ENCODE data around the gene API5. TPM values are rescaled to one million over a fixed set of nuclear protein-coding genes. Genes with fewer than 3 reads are reported as not detected.
"Not testable (repeated sequence)": the region's sequence is repeated elsewhere in the genome, so short reads cannot be mapped to it uniquely, and the experiment has no call there.

Gene API5
- total RNA-seq, 4 donors from 2014 or later: 54.9 to 90.1 (median 62.7) TPM

DNA sequence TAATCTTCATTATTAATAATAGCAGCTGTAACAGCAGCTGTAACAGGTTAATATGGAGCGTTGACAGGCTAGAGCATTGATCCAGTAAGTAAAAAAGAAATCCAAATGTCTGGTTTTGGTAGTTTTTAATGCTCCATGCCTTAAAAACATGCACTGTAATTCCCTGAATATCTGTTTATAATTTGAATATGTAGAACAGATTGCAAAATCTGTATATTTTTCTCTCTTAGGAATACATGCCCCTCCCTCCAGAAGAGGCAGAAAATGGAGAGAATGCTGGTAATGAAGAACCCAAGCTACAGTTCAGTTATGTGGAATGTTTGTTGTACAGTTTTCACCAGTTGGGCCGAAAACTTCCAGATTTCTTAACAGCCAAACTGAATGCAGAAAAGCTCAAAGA, 16.7 kb downstream of the API5 start:
- no peak for ATAC-seq (ENCODE audit: low FRiP score)
- DNase-seq (ENCODE audit: low spot score): no peak
- TF ChIP-seq, protein P1, sequence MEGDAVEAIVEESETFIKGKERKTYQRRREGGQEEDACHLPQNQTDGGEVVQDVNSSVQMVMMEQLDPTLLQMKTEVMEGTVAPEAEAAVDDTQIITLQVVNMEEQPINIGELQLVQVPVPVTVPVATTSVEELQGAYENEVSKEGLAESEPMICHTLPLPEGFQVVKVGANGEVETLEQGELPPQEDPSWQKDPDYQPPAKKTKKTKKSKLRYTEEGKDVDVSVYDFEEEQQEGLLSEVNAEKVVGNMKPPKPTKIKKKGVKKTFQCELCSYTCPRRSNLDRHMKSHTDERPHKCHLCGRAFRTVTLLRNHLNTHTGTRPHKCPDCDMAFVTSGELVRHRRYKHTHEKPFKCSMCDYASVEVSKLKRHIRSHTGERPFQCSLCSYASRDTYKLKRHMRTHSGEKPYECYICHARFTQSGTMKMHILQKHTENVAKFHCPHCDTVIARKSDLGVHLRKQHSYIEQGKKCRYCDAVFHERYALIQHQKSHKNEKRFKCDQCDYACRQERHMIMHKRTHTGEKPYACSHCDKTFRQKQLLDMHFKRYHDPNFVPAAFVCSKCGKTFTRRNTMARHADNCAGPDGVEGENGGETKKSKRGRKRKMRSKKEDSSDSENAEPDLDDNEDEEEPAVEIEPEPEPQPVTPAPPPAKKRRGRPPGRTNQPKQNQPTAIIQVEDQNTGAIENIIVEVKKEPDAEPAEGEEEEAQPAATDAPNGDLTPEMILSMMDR (IDR thresholded peaks at IDR 0.05): no peak

DNA sequence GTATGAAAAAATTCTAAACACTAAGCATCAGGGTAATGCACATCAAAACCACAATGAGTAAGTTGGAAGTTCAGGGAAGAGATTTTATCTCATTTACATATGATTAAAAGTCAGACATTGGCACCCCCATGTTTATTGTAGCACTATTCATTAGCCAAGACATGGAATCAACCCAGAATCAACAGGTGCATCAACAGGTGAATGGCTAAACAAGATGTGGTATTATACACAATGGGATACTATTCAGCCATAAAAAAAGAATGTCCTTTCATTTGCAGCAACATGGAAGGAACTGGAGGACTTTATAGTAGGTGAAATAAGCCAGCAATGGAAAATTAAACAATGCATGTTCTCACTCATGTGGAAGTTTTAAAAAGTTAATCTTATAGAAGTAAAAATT, 29.4 kb downstream of the API5 start:
- ATAC-seq (ENCODE audit: low FRiP score): no peak
- no peak for DNase-seq (ENCODE audit: low spot score)
- TF ChIP-seq, protein P1 (IDR thresholded peaks at IDR 0.05): no peak

DNA sequence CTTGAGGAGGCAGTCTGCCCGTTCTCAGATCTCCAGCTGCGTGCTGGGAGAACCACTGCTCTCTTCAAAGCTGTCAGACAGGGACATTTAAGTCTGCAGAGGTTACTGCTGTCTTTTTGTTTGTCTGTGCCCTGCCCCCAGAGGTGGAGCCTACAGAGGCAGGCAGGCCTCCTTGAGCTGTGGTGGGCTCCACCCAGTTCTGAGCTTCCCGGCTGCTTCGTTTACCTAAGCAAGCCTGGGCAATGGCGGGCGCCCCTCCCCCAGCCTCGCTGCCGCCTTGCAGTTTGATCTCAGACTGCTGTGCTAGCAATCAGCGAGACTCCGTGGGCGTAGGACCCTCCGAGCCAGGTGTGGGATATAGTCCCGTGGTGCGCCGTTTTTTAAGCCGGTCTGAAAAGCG, 39.6 kb downstream of the API5 start:
- DNase-seq (ENCODE audit: low spot score): not testable (repeated sequence)

DNA sequence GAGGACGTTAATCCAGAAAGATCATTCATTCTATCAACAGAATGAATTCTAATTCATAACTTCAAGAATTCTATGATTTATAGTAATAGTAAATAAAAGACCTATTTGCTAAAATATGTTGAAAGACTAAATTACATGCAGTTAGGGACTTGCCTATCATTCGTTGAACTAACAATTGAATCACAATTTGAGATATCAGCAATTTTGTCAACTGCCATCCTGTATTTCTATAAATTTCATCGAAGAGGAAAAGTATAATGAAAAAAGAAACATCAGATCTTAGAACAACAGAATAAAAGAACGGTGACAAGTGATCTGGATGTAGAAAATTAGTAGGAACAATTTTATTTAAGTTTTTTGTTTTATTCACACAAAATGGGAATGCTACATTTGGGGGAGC, 42.5 kb downstream of the API5 start:
- TF ChIP-seq, protein P1 (IDR thresholded peaks at IDR 0.05): no peak
- ATAC-seq (ENCODE audit: low FRiP score) (no peak), DNase-seq (ENCODE audit: low spot score) (no peak)

More for the DNA sequence above, 39.6 kb downstream of the API5 start:
- not testable (repeated sequence) for ATAC-seq (ENCODE audit: low FRiP score)

DNA sequence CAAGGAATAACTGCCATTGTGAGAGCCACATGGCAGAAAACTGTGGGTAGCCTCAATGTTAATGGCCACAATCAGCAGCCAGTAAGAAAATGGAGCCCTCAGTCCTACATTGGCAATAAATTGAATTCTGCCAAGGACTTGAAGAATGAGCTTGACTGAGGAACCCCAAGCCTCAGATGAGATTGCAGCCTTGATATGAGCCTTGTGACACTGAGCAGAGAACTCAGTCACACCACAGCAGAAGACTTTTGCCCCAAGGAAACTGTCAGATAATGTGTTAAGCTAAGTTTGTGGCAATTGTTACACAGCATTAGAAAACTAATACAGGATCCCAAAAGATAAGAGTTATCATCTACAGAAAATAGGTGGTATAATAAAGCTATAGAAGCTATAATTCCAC, 44.5 kb downstream of the API5 start:
- ATAC-seq (ENCODE audit: low FRiP score) (no peak), DNase-seq (ENCODE audit: low spot score) (no peak)
- TF ChIP-seq, protein P1 (IDR thresholded peaks at IDR 0.05): no peak

DNA sequence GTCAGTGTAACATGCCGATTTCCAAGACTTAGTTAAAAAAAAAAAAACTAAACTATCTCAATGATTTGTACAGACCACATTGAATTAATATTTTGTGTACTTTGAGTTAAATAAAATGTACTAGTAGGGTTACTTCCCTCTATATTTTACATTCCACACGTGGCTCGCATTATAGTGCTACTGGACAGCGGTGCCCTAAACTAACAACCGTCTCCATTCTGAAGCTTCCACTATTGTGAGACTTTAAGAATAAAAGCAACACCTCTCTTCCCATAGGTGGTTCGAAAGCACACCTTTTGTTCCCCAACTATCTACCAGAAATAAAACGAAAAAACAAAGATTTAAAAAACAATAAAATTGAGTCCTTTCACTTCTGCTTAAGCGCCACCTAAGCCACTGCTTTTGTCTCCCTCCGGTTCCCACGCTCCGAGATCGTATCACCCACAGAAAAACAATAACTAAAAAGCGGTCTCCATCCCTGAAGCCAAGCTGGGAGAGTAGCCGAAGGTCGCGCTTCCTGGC, 46.5 kb downstream of the API5 start:
- DNase-seq (ENCODE audit: low spot score): no peak
- TF ChIP-seq, protein P1 (IDR thresholded peaks at IDR 0.05): no peak
- no peak for ATAC-seq (ENCODE audit: low FRiP score)

DNA sequence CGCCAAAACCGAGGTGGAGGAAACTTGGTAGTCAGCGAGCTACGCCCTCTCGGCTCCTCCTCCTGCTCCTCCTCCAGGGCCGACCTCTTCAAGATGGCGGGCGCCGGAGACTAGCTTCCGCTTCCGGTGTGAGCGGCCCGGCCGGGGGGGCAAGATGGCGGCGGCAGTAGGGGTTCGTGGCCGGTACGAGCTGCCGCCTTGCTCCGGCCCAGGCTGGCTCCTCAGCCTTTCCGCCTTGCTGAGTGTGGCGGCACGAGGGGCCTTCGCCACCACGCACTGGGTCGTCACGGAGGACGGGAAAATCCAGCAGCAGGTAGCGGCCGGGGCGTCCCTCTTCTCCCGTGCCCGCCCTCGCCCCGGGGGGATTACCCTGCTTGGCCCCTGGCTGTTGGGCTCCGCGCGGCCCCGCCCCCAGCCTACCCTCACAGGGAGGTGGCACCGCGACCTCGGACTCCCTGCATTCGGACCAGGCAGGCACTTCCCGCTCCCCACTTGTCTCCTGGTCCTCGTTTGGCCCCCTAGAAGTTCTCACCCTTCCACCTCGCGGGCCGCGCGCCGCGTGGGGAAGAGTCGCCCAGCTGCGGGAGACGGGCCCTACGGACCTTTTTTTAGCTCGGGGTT, 47.1 kb downstream of the API5 start, which contains the start of gene TTC17:
Gene TTC17, plus strand, starts transcription at position 120 of the 621 bp plus-strand sequence. Its CDS starts 35 bp downstream, at position 155.
- TF ChIP-seq, protein P1 (IDR thresholded peaks at IDR 0.05): no peak
- DNase-seq (ENCODE audit: low spot score) (peak; percentile 78), ATAC-seq (ENCODE audit: low FRiP score) (peak; percentile 96)
